Smooth muscle cell of the brain vasculature (primary cell): ENCODE results near the gene CCDC86.

ENCODE experiments used
- DNase-seq: peaks from one replicate; pipeline ENCODE4 v3.0.0-alpha.2; 2012; ENCODE audit warnings: low read depth, low spot score

CCDC86 gene

DNA sequence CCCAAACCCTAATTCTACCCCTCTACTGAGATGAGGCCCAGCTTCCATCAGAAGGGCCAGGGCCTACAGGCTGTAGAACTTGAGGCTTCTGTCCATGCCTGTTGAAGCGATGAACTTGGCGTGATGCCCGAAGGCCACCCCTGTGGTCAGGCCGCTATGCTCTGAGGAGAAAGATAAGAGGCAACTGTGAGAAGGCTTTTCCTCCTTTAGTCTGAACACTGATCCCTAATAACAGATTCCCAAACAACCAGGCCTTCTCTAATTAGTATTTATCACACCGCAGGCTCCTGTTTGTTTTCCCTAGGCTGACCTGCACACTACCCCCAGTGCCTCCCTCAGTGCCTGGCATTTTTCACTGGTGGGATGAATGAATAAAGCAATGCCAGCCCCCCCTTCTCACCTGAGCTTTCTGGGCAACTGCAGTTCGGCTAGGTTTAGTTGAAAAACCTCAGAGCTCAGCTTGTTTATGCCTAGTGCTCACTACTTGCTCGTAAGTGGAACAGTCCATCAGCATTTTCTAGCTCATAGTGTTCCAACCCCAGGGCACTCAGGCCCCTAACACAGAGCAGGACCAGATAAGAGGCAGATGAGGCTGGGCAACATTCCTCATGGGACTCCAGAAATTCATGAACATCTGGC is 49.3 kb downstream of the CCDC86 start:
- no peak for DNase-seq

DNA sequence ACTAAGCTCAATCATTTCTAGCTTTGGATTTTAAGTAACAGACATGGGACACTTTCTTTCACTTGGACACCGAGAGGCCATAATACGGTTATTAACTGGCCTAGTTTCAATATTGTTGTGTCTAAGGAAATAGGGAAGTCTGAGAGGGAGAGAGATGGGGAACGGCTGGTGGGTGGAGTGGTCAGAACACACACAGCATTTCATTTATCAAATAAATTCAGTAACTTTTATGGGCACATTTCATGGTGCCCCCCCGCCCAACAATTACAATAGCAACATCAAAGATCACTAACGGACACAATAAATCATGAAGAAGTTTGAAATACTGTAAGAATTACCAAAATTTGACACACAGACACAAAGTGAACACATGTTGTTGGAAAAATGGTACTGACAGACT is 53.8 kb downstream of the CCDC86 start:
- DNase-seq = no peak

DNA sequence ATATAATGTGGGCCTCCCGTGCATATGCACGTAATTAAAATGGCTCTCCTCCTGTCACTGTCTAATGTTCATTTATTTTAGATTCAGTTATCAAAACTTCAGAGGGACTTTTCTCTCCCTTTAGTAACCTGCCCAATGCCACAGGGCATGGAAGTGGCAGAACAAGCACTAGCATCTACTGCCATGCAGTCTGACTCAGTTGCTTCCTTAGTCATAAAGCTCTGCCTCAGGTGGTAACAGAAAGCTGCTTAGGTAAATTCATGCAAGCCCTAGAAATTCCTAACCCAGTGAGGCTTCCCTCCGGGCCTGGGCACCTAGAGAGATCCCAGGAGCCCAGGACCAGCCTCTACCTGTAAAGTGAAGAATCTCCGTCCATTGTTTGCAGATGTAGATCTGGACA is 55.6 kb downstream of the CCDC86 start:
- DNase-seq = no peak

DNA sequence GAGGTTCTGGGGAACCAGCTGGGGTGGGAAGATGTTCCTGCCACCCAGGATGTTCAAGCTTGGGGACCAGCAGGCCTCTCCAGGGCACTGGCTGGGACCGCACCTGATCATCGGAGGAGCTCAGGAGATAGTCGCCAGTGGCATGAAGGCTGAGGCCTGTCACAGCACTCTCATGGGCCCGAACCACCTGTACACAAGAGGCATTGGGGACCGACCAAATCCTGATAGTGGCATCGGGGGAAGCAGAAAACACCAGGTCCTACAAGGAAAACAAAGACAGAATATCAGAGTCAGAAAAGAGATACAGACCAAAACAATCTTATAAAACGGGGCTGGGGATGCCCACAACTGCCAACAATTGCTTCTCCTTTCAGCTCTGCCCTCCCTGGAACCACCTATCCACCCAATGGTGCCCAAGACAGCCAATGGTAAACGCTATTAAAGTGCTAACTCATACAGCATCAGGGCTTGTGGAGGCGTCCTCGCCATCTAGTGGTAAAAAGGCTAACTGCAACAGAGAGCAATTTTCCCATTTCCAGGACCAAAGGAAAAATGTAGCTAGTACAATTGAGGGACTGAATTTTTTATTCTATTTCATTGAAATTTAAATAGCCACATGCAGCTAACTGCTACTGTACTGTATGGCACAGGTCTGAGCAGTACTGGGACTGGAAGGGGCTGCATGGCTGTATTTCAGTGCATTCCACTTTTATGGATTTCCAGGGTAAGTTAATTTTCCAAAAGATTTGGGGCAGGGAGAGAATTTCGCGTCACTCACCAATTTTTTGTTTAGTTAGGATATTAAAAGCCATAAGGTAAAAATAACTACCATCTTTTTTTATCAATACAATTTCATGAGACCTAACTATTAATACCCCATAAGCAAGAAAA is 57.4 kb downstream of the CCDC86 start:
- no peak for DNase-seq

DNA sequence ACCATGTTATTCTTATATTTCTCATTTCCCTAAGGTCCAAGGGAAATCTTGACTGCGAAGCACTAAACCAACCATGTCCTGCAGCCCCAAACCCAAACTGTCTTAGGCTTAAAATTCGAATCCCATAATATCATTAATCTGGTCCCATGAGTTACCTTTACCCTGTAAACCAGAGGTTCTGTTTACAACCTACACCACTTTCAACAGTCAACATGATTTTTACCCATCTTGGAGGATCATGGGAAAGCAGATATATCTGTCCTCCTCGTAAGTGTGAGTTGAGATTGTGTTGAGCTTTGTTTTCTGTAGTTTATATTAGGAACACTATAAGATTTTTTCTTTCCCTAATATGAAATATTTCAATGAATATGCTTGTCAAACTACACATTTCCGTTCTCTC is 58.1 kb downstream of the CCDC86 start:
- DNase-seq = no peak
